ENCODE data around the gene ILK. TPM values are rescaled to one million over a fixed set of nuclear protein-coding genes. Genes with fewer than 3 reads are reported as not detected.
A peak's percentile ranks its signal among the peaks of the same experiment; 100 is the strongest.

The ILK gene
- total and polyA plus RNA-seq, 2 of the 13 experiments (the other 11 are each of a cell fraction or from before 2014, with no cell fraction given) = 70.3 to 108 TPM

GRCh38 chr11:6653656-6654055 lies 50.1 kb downstream of the ILK start:
- H3K27me3 ChIP-seq (ENCODE audit: control insufficient read depth in 1 of 2, insufficient read depth in 2 of 2, low read length in 2 of 2) = peaks cover 15 to 88% of the 10 kb centered on the region in 2 experiments
- H3K4me1 ChIP-seq (ENCODE audit: insufficient read depth, low read length) = peaks cover 12% of the 10 kb centered on the region
- in situ Hi-C loops (cut with HindIII; ENCODE audit: extremely low pct_ligation_motif_present, low pct_unique_long_range_greater_than_20kb) = no loop called here
- intact Hi-C loops (cut with micrococcal nuclease; ENCODE audit: unreplicated experiment) = no loop called here
- ChIA-PET POLR2A (no interaction called here), CTCF (ENCODE audit: low intra/inter-chr PET ratio, low total read pairs) (no interaction called here)
- H4K20me1 ChIP-seq (ENCODE audit: insufficient read depth, low read length) = no peaks in the 10 kb centered on the region; the same call in 1 of the 2 replicates
- no peak overlapping the region for H3K4me2 ChIP-seq (ENCODE audit: low read depth, low read length)
- H3K4me3 ChIP-seq (replicated peaks in 1 of 3; ENCODE audit: insufficient read depth in 1 of 3, low read depth in 2 of 3, low read length in 3 of 3) = no peak overlapping the region
- WGBS (ENCODE audit: low lambda C conversion rate) = 20% methylated on average over 2 of the region's 2 CpGs
- ATAC-seq = no peak
- no peaks in the 10 kb centered on the region for H3K9me3 ChIP-seq (ENCODE audit: low read length)
- H3K9ac ChIP-seq (ENCODE audit: insufficient read depth, low read depth, low read length) = no peak overlapping the region
- DNase-seq (ENCODE audit: low spot score) = no peak
- TF ChIP-seq POGK (CRISPR knock-in tag; conservative IDR thresholded peaks at IDR 0.05) = no peak
- no peaks in the 10 kb centered on the region for H3K36me3 ChIP-seq (replicated peaks in 1 of 2; ENCODE audit: control insufficient read depth in 1 of 2, insufficient read depth in 2 of 2, low read length in 2 of 2)
- no peak overlapping the region for H3K27ac ChIP-seq (ENCODE audit: extremely low read length, insufficient read depth, low read length)
- no peaks in the 10 kb centered on the region for H3K79me2 ChIP-seq (ENCODE audit: insufficient read depth, low read length)
- BruUV-seq (replicated peaks) = no TSS peak
- FAIRE-seq = no peak
- no peak overlapping the region for H2AFZ ChIP-seq (ENCODE audit: low read length)

- H3K27ac ChIP-seq (ENCODE audit: extremely low read length, insufficient read depth, low read length) = no peak overlapping the region
- DNase-seq (ENCODE audit: low spot score) = peak; percentile 57
- ChIA-PET POLR2A (no interaction called here), CTCF (ENCODE audit: low intra/inter-chr PET ratio, low total read pairs) (no interaction called here)
- peaks cover 12% of the 10 kb centered on the region for H3K4me1 ChIP-seq (ENCODE audit: insufficient read depth, low read length)
- WGBS (ENCODE audit: low lambda C conversion rate) = 6% methylated on average over 9 of the region's 9 CpGs
- peak; percentile 76 for ATAC-seq
- H3K36me3 ChIP-seq (replicated peaks in 1 of 2; ENCODE audit: control insufficient read depth in 1 of 2, insufficient read depth in 2 of 2, low read length in 2 of 2) = no peaks in the 10 kb centered on the region
- no peaks in the 10 kb centered on the region for H3K79me2 ChIP-seq (ENCODE audit: insufficient read depth, low read length)
- H3K9ac ChIP-seq (ENCODE audit: insufficient read depth, low read depth, low read length) = no peak overlapping the region
- peaks cover 15 to 85% of the 10 kb centered on the region in 2 experiments for H3K27me3 ChIP-seq (ENCODE audit: control insufficient read depth in 1 of 2, insufficient read depth in 2 of 2, low read length in 2 of 2)
- no TSS peak for BruUV-seq (replicated peaks)
- H2AFZ ChIP-seq (ENCODE audit: low read length) = no peak overlapping the region
- intact Hi-C loops (cut with micrococcal nuclease; ENCODE audit: unreplicated experiment) = no loop called here
- H3K4me3 ChIP-seq (replicated peaks in 1 of 3; ENCODE audit: insufficient read depth in 1 of 3, low read depth in 2 of 3, low read length in 3 of 3) = no peak overlapping the region
- peak overlapping the region; percentile 53 for H3K4me2 ChIP-seq (ENCODE audit: low read depth, low read length)
- no peaks in the 10 kb centered on the region for H3K9me3 ChIP-seq (ENCODE audit: low read length)
- no peaks in the 10 kb centered on the region; the same call in 1 of the 2 replicates for H4K20me1 ChIP-seq (ENCODE audit: insufficient read depth, low read length)
- FAIRE-seq = no peak
- in situ Hi-C loops (cut with HindIII; ENCODE audit: extremely low pct_ligation_motif_present, low pct_unique_long_range_greater_than_20kb) = no loop called here
- TF ChIP-seq HMG20B (CRISPR knock-in tag; conservative IDR thresholded peaks at IDR 0.05) (peak; percentile 61), ZNF556 (CRISPR knock-in tag; IDR thresholded peaks at IDR 0.05; ENCODE audit: borderline replicate concordance) (no peak), MYC (CRISPR knock-in tag; IDR thresholded peaks at IDR 0.05; ENCODE audit: borderline replicate concordance) (peak; percentile 21; the same call in 1 of the 2 replicates), ZNF335 (CRISPR knock-in tag; IDR thresholded peaks at IDR 0.05) (no peak), HNRNPUL1 (IDR thresholded peaks at IDR 0.05; ENCODE audit: low read depth, low read length) (no peak), NFE2L1 (CRISPR knock-in tag; IDR thresholded peaks at IDR 0.05; ENCODE audit: borderline replicate concordance) (no peak), FOXA3 (CRISPR knock-in tag; IDR thresholded peaks at IDR 0.05) (peak; percentile 57), ZNF468 (CRISPR knock-in tag; IDR thresholded peaks at IDR 0.05) (no peak), PITX1 (CRISPR knock-in tag; IDR thresholded peaks at IDR 0.05) (peak; percentile 29; the same call in 1 of the 2 replicates), ATF1 (CRISPR knock-in tag; IDR thresholded peaks at IDR 0.05) (no peak), ZNF574 (CRISPR knock-in tag; IDR thresholded peaks at IDR 0.05) (peak; percentile 15; the same call in 1 of the 2 replicates), CBFB (CRISPR knock-in tag; IDR thresholded peaks at IDR 0.05) (peak; percentile 71; the same call in 1 of the 2 replicates)
Observed at GRCh38 chr11:6654281-6655019, 50.9 kb downstream of the ILK start.
